Activated CD8-positive, alpha-beta memory T cell treated with anti-CD3 and anti-CD28 coated beads, Interleukin-2, amount 50 U/mL, for 4 hours (primary cell): ENCODE results near the gene CLTC.

Experiments used
- DNase-seq: peaks from one replicate; pipeline ENCODE4 v3.0.0-alpha.2; 2020

Gene CLTC

GRCh38 chr17:59733697-59734096 lies 114.0 kb downstream of the CLTC start:
- DNase-seq = no peak

- DNase-seq = no peak
Observed at GRCh38 chr17:59734226-59734625, 114.5 kb downstream of the CLTC start.

- no peak for DNase-seq
Observed at GRCh38 chr17:59737324-59737723, 117.6 kb downstream of the CLTC start.

GRCh38 chr17:59743842-59744241 lies 124.1 kb downstream of the CLTC start:
- DNase-seq = no peak

GRCh38 chr17:59745040-59745439 lies 125.3 kb downstream of the CLTC start:
- DNase-seq = no peak
